ENCODE results near the gene DNAH2.

DNA sequence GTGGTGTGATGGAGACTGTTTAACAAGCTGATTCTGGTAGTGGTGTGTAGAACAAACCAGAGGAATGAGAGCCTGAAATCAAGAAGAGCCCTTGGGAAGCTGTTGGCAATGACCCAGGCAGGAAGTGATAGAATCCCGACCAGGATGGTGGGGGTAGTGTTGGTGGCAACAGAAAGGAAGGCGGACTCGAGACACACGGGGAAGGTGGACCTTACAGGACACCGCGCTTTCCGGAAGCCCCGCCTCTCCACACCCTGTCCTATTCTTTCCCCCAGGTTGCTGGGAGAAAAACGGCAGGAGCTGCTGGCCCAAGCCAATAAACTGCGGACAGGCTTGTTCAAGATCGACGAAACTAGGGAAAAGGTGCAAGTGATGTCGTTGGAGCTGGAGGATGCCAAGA is 86.4 kb downstream of the DNAH2 start:
- no peak for TF ChIP-seq POLR2A (IDR thresholded peaks at IDR 0.05)
- TF ChIP-seq, protein P1, sequence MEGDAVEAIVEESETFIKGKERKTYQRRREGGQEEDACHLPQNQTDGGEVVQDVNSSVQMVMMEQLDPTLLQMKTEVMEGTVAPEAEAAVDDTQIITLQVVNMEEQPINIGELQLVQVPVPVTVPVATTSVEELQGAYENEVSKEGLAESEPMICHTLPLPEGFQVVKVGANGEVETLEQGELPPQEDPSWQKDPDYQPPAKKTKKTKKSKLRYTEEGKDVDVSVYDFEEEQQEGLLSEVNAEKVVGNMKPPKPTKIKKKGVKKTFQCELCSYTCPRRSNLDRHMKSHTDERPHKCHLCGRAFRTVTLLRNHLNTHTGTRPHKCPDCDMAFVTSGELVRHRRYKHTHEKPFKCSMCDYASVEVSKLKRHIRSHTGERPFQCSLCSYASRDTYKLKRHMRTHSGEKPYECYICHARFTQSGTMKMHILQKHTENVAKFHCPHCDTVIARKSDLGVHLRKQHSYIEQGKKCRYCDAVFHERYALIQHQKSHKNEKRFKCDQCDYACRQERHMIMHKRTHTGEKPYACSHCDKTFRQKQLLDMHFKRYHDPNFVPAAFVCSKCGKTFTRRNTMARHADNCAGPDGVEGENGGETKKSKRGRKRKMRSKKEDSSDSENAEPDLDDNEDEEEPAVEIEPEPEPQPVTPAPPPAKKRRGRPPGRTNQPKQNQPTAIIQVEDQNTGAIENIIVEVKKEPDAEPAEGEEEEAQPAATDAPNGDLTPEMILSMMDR (IDR thresholded peaks at IDR 0.05): no peak
